Retina (tissue), 1 donor: ENCODE data around the gene PITPNC1.
"Not testable (repeated sequence)": the region's sequence is repeated elsewhere in the genome, so short reads cannot be mapped to it uniquely, and the experiment has no call there.

ENCODE experiments used
- DNase-seq: peaks from one replicate; pipeline ENCODE4 v3.0.0-alpha.2; 2016

PITPNC1 gene

DNA sequence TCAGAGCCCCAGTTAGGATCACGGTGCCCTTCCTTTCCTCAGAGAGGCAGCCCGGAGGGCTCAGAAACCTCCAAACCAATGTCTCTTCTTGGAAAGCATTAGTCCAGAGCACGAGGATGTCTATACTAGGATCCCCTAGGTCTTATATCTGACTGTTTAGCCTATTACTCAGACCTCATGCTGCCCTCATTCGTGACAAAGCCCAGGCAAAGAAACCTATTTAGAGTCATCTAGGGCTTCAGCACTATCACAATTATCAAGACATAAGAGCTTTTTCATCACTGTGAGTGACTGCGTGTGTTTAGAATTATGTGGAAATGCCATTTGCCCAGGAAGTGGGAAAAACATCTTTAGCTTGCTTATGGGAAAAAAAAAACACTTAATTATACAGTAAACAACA, 180.8 kb downstream of the PITPNC1 start:
- no peak for DNase-seq

DNA sequence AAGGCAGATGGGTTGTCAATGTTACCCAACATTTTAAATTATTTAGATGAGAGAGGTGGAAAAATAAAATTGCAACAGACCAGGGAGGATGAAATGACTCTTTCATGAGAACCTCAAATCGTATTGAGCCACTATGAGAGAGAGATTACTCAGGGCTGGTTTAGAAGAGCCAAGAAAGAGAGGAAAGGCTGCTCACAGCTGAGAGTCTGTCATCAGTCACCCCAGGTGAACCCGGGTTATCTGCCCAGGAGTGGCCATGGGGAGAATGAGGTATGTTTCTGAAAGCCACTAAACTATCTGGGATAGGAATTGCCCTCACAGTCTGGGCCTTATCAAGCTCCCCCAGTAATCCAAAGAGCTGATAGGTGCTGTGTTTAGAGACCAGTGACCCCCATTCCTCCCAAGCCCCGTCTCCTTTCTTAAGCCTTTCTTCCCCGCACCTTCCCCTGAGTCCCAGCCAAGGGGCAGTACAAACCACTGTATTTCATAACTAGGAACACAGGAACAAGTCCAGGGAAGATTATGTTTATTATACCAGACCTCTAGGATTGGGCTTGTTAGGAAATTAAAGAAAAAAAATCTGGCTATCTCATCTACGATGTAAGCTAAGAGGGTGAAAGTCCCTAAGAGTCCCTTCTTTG, 181.8 kb downstream of the PITPNC1 start:
- no peak for DNase-seq

- no peak for DNase-seq
Measured at GRCh38 chr17:67559381-67559966, 182.4 kb downstream of the PITPNC1 start.

GRCh38 chr17:67562005-67562404, 184.9 kb downstream of the PITPNC1 start:
- no peak for DNase-seq

- no peak for DNase-seq
Measured at GRCh38 chr17:67563692-67564228, 186.7 kb downstream of the PITPNC1 start.

DNA sequence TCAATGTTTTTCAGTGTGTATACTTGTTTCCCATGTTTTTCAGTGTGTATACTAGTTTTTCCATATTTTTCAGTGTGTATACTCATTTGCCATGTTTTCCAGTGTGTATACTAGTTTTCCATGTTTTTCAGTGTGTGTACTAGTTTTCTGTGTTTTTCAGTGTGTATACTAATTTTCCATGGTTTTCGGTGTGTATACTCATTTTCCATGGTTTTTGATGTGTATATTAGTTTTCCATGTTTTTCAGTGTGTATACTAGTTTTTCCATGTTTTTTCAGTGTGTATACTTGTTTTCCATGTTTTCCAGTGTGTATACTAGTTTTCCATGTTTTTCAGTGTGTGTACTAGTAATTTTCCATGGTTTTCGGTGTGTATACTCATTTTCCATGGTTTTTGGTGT, 188.0 kb downstream of the PITPNC1 start:
- DNase-seq: no peak

DNA sequence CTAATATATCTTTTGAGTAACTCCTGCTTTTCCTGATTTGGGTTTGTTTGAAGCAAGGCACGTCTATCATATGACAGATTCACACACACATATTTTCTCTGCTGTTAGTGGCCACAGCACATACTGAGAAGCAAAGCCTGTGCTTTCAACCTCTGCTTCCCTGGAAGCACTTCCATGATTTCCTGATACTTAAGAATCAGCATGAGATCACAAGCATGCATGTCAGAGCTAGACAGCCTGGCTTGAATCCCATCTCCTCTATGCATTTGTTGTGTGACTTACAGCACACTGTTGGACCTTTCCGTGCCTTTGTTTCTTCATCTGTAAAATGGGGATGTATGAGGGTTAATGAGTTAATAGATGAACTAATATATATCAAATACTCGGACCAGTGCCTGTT, 189.6 kb downstream of the PITPNC1 start:
- no peak for DNase-seq

DNA sequence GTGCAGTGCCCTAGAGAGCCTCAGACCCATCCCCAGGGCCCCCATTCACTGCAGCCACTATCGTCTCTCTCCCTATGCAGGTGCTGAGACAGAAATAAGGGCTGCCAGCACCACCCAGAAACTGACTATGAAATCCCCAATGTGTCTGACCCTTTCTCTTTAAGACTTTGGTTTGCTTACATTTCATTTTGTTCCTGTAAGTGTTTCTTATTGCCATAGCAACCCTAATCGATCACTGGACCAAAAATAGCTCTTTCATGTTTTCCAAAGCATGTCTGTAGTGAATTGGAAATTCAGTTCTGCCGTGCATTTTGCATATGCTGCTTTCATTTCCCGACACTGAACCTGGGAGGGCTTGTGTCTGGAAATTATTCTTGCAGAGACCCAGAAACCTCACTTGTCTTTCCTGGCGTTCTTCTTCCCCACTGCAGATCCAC, 192.0 kb downstream of the PITPNC1 start:
- peak; percentile 21 for DNase-seq

- no peak for DNase-seq
Measured at GRCh38 chr17:67569873-67570272, 192.8 kb downstream of the PITPNC1 start.

GRCh38 chr17:67570797-67571196, 193.7 kb downstream of the PITPNC1 start:
- DNase-seq: no peak

DNA sequence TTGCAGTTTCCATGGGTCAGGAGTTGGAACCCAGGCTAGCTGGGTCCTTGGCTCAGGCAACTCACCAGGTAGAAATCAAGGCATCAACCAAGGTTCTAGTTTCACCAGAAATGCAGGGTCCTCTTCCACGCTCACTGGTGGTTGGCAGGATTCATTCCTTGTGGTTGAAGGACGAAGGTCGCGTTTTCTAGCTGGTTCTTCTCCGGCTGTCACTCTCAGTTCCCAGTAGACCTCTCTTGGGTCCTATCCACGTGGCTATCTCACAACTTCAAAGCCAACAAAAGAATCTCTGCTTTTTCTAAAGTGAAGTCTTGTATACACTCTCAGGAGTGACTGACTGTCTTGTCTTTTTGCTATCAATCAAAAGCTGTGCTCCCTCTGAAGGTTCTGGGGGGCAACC, 194.4 kb downstream of the PITPNC1 start:
- no peak for DNase-seq

DNA sequence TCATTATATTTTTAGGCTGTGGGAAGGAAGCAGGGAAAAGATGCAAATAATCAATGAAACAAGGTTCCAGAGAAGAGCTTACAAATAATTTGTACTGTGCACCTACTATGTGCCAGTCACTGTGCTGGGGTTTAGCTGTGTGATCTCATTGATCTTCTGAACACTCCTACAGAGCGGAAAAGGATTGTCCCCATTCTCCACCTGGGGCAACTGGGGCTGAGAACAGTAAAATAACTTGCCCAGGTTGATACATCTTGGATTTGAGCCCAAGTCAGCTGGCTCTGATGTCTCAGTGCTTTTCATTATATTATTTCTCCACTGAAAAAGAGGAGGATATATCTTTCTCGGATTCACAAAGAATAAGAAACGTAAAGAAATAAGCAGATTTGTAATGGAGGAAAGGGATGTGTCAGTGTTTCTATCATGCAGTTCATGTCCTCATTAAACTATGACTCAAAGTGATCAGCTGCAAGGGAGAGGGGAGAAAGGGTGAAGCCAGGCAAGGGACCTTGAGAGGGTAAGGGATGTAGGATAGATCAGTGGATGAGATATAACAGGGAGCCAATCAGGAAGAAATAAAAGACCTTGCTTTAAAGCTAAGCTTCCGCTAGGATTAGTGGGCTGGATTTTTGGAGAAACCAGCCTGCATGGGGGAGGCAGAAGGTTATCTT, 197.0 kb downstream of the PITPNC1 start:
- DNase-seq: no peak

DNA sequence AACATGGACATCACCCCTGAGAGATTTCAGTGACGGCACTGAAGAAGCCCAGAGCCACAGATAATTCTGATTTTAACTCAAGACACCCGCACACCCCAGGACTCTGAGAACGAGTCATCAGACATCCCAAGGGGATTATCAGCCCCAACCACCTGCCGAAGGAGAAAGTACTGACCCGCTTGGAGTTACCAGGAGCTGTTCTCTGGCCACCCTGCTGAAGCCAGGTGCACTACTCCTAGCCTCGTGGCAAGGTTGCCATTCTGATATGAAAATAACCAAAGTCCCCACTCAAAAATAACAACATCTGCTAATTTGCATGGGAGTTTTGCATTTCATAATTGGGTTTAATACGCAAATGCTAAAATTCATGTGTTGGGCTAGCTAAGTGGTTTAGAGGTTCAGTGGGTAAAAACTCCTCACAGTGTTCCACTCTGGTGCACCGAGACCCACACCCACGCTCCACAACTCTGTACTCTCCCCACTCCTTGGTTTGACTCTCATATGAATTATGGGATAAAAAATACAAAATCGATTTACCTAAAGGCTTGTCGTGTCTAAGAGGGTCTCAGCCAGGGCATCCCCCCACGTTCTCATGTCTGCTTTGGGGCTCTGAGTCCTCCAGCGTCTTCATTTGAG, 197.7 kb downstream of the PITPNC1 start:
- DNase-seq: peak; percentile 8

GRCh38 chr17:67575325-67575724, 198.2 kb downstream of the PITPNC1 start:
- DNase-seq: peak; percentile 38

DNA sequence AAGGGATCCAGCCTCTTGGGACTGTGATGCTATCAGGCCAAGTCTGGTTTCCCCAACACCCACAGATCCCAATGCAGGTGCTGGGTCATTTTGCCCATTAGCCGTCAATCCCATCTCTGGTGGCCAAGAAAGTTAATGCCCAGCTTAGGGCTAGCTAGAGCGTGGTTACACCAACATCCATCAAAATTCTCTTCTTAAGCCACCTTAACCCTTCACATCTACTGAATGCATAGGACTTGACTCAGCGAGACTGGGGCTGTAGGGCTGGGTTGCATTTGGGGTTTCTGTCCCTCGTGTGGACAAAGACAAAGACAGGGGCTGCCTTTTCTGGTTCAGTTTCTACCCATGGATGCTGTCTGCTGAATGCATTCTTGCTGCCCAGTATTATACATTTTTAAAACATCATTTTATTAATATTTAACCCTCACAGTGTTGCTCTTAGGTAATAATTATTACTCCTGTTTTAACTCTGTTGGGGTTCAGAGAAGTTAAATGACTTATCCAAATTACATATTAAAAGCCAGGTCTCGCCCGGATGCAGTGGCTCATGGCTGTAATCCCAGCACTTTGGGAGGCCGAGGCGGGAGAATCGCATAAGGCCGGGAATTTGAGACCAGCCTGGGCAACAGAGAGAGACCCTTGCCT, 199.5 kb downstream of the PITPNC1 start:
- no peak for DNase-seq

DNA sequence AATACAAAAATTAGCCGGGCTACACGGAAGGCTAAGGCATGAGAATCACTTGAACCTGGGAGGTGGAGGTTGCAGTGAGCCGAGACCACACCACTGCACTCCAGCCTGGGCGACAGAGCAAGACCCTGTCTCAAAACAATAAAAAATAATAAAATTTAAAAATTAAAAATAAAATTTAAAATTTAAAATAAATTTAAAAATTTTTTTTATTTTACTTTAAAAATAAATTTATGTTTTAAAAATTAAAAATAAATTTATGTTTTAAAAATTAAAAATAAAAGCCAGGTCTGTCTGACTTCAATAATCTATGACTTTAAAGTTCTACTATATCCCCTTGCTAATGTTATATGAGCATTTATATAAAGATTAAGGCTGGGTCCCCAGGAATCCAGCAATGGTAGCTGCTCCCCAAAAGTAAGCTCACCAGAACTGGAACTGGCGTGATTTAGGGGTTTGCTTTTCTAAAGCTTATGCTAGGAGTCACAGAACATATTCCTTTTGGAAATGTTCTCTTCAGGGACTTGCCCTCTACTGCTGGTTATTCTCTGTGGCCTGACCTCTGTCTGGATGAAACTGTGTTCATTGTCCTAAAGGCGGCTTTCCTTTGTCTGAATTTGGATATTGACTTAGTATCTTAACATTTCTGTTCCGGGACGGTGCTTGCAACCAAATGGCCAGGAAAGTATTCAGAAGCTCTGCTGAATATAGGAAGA, 200.5 kb downstream of the PITPNC1 start:
- no peak for DNase-seq

DNA sequence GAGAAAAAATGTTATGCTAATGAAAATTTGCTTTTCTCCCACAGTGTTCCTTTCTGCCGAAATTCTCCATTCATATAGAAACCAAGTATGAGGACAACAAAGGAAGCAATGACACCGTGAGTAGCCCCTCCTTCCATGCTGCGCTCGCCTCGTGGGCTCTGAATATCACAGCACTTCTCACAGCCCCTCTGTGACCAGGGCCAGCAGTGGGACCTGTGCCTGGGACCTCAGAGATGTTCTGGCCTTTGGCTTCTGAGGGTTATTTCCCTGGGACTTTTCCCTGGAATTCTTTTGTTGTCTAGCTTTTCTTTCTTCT, 201.0 kb downstream of the PITPNC1 start:
- DNase-seq: no peak

GRCh38 chr17:67578679-67579405, 201.8 kb downstream of the PITPNC1 start:
- DNase-seq: not testable (repeated sequence)

DNA sequence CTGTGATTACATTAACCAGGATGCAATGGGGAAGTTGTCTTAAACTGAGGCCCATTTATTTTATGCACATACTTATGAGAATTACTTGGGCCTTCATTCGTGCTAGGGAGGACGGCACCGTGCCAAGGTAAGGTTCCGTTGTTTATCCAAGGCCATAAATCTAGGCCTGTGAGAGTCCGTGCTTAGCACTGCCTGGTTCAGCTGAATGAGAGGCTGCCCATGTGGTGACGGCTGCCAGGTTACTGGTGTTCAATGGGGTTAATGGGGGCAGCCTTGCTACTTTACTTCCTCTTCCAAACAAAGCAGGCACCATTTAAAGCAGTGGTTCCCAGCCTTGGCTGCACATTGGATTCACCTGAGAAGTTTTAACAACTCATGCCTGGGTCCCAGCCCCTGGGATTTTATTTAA, 205.6 kb downstream of the PITPNC1 start:
- DNase-seq: no peak

GRCh38 chr17:67585077-67585602, 208.1 kb downstream of the PITPNC1 start:
- no peak for DNase-seq

DNA sequence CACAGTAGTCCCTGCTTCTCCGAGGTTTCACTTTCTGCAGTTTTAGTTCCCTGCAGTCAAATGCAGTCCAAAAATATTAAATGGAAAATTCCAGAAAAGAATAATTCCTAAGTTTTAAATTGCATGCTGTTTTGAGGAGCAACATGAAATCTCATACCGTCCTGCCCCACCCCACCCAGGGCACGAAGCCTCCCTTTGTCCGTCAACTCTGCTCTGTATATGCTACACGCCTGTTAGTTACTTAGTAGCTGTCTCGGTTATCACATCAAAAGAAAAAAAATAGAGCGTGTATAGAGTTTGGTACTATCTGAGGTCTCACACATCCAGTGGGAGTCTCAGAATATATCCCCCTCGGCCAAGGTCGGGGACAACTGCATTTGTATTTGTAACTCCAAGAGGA, 211.2 kb downstream of the PITPNC1 start:
- no peak for DNase-seq
